Liver (tissue), 3 donors: ENCODE measurements around the gene R3HDM1.

Experiments
- CTCF ChIP-seq: fragments of 150-350 bp; IDR thresholded peaks from 2 replicates; pipeline ENCODE4 v1.5.1; 2017; ENCODE audit warnings: improper control_type of control experiment, low read depth, low read length; ENCODE audit not compliant: missing input control
- SP1 ChIP-seq: IDR thresholded peaks from 2 replicates; pipeline ENCODE4 v1.6.1; 2018; ENCODE audit warnings: antibody characterized with exemption, mild to moderate bottlenecking
- YY1 ChIP-seq: IDR thresholded peaks from 2 replicates; pipeline ENCODE4 v1.6.1; 2016; ENCODE audit warnings: antibody characterized with exemption, mild to moderate bottlenecking
- TF ChIP-seq, protein P1 (sequence below): IDR thresholded peaks from 2 replicates; pipeline ENCODE4 v1.6.1; 2016; ENCODE audit warnings: antibody characterized with exemption, mild to moderate bottlenecking
- donor health status: healthy.
- donor health status: healthy.

GRCh38 chr2:135762022-135762421, 230.7 kb downstream of the R3HDM1 start:
- no peak for TF ChIP-seq CTCF
- no peak for TF ChIP-seq YY1
- TF ChIP-seq, protein P1, sequence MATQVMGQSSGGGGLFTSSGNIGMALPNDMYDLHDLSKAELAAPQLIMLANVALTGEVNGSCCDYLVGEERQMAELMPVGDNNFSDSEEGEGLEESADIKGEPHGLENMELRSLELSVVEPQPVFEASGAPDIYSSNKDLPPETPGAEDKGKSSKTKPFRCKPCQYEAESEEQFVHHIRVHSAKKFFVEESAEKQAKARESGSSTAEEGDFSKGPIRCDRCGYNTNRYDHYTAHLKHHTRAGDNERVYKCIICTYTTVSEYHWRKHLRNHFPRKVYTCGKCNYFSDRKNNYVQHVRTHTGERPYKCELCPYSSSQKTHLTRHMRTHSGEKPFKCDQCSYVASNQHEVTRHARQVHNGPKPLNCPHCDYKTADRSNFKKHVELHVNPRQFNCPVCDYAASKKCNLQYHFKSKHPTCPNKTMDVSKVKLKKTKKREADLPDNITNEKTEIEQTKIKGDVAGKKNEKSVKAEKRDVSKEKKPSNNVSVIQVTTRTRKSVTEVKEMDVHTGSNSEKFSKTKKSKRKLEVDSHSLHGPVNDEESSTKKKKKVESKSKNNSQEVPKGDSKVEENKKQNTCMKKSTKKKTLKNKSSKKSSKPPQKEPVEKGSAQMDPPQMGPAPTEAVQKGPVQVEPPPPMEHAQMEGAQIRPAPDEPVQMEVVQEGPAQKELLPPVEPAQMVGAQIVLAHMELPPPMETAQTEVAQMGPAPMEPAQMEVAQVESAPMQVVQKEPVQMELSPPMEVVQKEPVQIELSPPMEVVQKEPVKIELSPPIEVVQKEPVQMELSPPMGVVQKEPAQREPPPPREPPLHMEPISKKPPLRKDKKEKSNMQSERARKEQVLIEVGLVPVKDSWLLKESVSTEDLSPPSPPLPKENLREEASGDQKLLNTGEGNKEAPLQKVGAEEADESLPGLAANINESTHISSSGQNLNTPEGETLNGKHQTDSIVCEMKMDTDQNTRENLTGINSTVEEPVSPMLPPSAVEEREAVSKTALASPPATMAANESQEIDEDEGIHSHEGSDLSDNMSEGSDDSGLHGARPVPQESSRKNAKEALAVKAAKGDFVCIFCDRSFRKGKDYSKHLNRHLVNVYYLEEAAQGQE: no peak
- TF ChIP-seq SP1: no peak
